Activated naive CD8-positive, alpha-beta T cell (primary cell): ENCODE measurements around the gene SERPINF2.
"Not testable (repeated sequence)": the region's sequence is repeated elsewhere in the genome, so short reads cannot be mapped to it uniquely, and the experiment has no call there.

Source experiments
- H3K27ac Mint-ChIP-seq: one replicate; pipeline ENCODE4 v1.8.0; 2021; ENCODE audit warnings: mixed read lengths
- H3K27me3 Mint-ChIP-seq: one replicate; pipeline ENCODE4 v1.8.0; 2021; ENCODE audit warnings: mixed read lengths
- H3K36me3 Mint-ChIP-seq: one replicate; pipeline ENCODE4 v1.8.0; 2021; ENCODE audit warnings: mixed read lengths
- H3K4me1 Mint-ChIP-seq: one replicate; pipeline ENCODE4 v1.8.0; 2021; ENCODE audit warnings: low read depth, mixed read lengths
- H3K4me3 Mint-ChIP-seq: one replicate; pipeline ENCODE4 v1.8.0; 2021; ENCODE audit warnings: mild to moderate bottlenecking, mixed read lengths
- H3K9me3 Mint-ChIP-seq: one replicate; pipeline ENCODE4 v1.8.0; 2021; ENCODE audit warnings: low read depth, mixed read lengths

SERPINF2 gene

GRCh38 chr17:1713160-1713877, 29.4 kb upstream of the SERPINF2 start:
- Mint-ChIP-seq H3K4me1 (peaks cover 39% of the 10 kb centered on the region), H3K27ac (no peak overlapping the region), H3K9me3 (no peaks in the 10 kb centered on the region), H3K27me3 (peaks cover 1% of the 10 kb centered on the region), H3K36me3 (no peaks in the 10 kb centered on the region), H3K4me3 (no peak overlapping the region)

- H3K9me3 Mint-ChIP-seq = no peaks in the 10 kb centered on the region
- H3K27ac Mint-ChIP-seq = no peak overlapping the region
- no peaks in the 10 kb centered on the region for H3K36me3 Mint-ChIP-seq
- H3K27me3 Mint-ChIP-seq = peaks cover 1% of the 10 kb centered on the region
- H3K4me1 Mint-ChIP-seq = peaks cover 37% of the 10 kb centered on the region
- peak overlapping the region; percentile 57 for H3K4me3 Mint-ChIP-seq
Measured at GRCh38 chr17:1713878-1714426, 28.7 kb upstream of the SERPINF2 start.

GRCh38 chr17:1714427-1714979, 28.2 kb upstream of the SERPINF2 start:
- no peaks in the 10 kb centered on the region for H3K36me3 Mint-ChIP-seq
- H3K4me3 Mint-ChIP-seq = peak overlapping the region; percentile 68
- no peak overlapping the region for H3K27ac Mint-ChIP-seq
- H3K27me3 Mint-ChIP-seq = peaks cover 1% of the 10 kb centered on the region
- peaks cover 35% of the 10 kb centered on the region for H3K4me1 Mint-ChIP-seq
- no peaks in the 10 kb centered on the region for H3K9me3 Mint-ChIP-seq

- no peaks in the 10 kb centered on the region for H3K9me3 Mint-ChIP-seq
- peaks cover 1% of the 10 kb centered on the region for H3K27me3 Mint-ChIP-seq
- peak overlapping the region; percentile 68 for H3K4me3 Mint-ChIP-seq
- no peak overlapping the region for H3K27ac Mint-ChIP-seq
- H3K36me3 Mint-ChIP-seq = no peaks in the 10 kb centered on the region
- peaks cover 35% of the 10 kb centered on the region for H3K4me1 Mint-ChIP-seq
Measured at GRCh38 chr17:1714980-1715802, 27.5 kb upstream of the SERPINF2 start.

GRCh38 chr17:1715803-1716075, 26.9 kb upstream of the SERPINF2 start:
- Mint-ChIP-seq H3K36me3 (no peaks in the 10 kb centered on the region), H3K4me1 (peaks cover 34% of the 10 kb centered on the region), H3K9me3 (no peaks in the 10 kb centered on the region)

GRCh38 chr17:1716076-1716911, 26.4 kb upstream of the SERPINF2 start:
- peak overlapping the region; percentile 94 for H3K4me3 Mint-ChIP-seq
- H3K36me3 Mint-ChIP-seq = no peaks in the 10 kb centered on the region
- H3K27ac Mint-ChIP-seq = peak overlapping the region; percentile 98
- H3K27me3 Mint-ChIP-seq = peaks cover 1% of the 10 kb centered on the region
- H3K9me3 Mint-ChIP-seq = no peaks in the 10 kb centered on the region
- peaks cover 31% of the 10 kb centered on the region for H3K4me1 Mint-ChIP-seq

More at GRCh38 chr17:1715803-1716075, 26.9 kb upstream of the SERPINF2 start:
- peak overlapping the region; percentile 94 for H3K4me3 Mint-ChIP-seq
- peaks cover 1% of the 10 kb centered on the region for H3K27me3 Mint-ChIP-seq
- H3K27ac Mint-ChIP-seq = no peak overlapping the region

GRCh38 chr17:1716912-1717695, 25.6 kb upstream of the SERPINF2 start:
- Mint-ChIP-seq H3K9me3 (no peaks in the 10 kb centered on the region), H3K4me3 (peak overlapping the region; percentile 94), H3K4me1 (peaks cover 28% of the 10 kb centered on the region), H3K36me3 (no peaks in the 10 kb centered on the region), H3K27me3 (peaks cover 1% of the 10 kb centered on the region), H3K27ac (peak overlapping the region; percentile 98)

- peak overlapping the region; percentile 94 for H3K4me3 Mint-ChIP-seq
- peak overlapping the region; percentile 98 for H3K27ac Mint-ChIP-seq
- H3K27me3 Mint-ChIP-seq = peaks cover 1% of the 10 kb centered on the region
- H3K9me3 Mint-ChIP-seq = no peaks in the 10 kb centered on the region
- H3K36me3 Mint-ChIP-seq = no peaks in the 10 kb centered on the region
- peaks cover 34% of the 10 kb centered on the region for H3K4me1 Mint-ChIP-seq
Measured at GRCh38 chr17:1718362-1719165, 24.1 kb upstream of the SERPINF2 start.

GRCh38 chr17:1720856-1721386, 21.8 kb upstream of the SERPINF2 start:
- no peaks in the 10 kb centered on the region for H3K36me3 Mint-ChIP-seq
- H3K9me3 Mint-ChIP-seq = no peaks in the 10 kb centered on the region
- H3K4me1 Mint-ChIP-seq = peaks cover 37% of the 10 kb centered on the region
- H3K27me3 Mint-ChIP-seq = no peaks in the 10 kb centered on the region
- H3K4me3 Mint-ChIP-seq = no peak overlapping the region
- peak overlapping the region; percentile 30 for H3K27ac Mint-ChIP-seq

GRCh38 chr17:1722022-1722421, 20.6 kb upstream of the SERPINF2 start:
- not testable (repeated sequence) for H3K36me3 Mint-ChIP-seq, H3K27me3 Mint-ChIP-seq, H3K9me3 Mint-ChIP-seq, H3K27ac Mint-ChIP-seq, H3K4me3 Mint-ChIP-seq
- H3K4me1 Mint-ChIP-seq = peaks cover 34% of the 10 kb centered on the region

GRCh38 chr17:1724351-1724868, 18.3 kb upstream of the SERPINF2 start, which contains the start of gene WDR81:
TSS of gene WDR81 (plus strand) at chr17:1724704. CDS start at chr17:1724960, 256 bp downstream.
- Mint-ChIP-seq H3K4me1 (peaks cover 32% of the 10 kb centered on the region), H3K36me3 (no peaks in the 10 kb centered on the region), H3K27me3 (no peaks in the 10 kb centered on the region)

GRCh38 chr17:1724869-1725641, 17.6 kb upstream of the SERPINF2 start:
- H3K27me3 Mint-ChIP-seq = no peaks in the 10 kb centered on the region
- peak overlapping the region; percentile 28 for H3K27ac Mint-ChIP-seq
- H3K9me3 Mint-ChIP-seq = no peaks in the 10 kb centered on the region
- no peaks in the 10 kb centered on the region for H3K36me3 Mint-ChIP-seq
- peak overlapping the region; percentile 82 for H3K4me3 Mint-ChIP-seq
- H3K4me1 Mint-ChIP-seq = peaks cover 37% of the 10 kb centered on the region

More at GRCh38 chr17:1724351-1724868, 18.3 kb upstream of the SERPINF2 start, which contains the start of gene WDR81:
- H3K4me3 Mint-ChIP-seq = peak within 1 kb of the TSS; percentile 82
- H3K9me3 Mint-ChIP-seq = no peaks in the 10 kb centered on the region
- peak within 1 kb of the TSS; percentile 66 for H3K27ac Mint-ChIP-seq
